Keratinocyte (primary cell): ENCODE results near the gene GTSF1L. TPM values are rescaled to one million over a fixed set of nuclear protein-coding genes. Genes with fewer than 3 reads are reported as not detected.

Source experiments
- DNase-seq: peaks from one replicate; pipeline ENCODE4 v3.0.0-alpha.2; 2011; ENCODE audit warnings: low read depth, missing footprints, low spot score
- FAIRE-seq: peaks from 2 replicates; lab custom pipeline; 2011; peaks lifted over from hg19 to GRCh38; lab: Jason Lieb, UNC
- H2AFZ ChIP-seq: 2 replicates; pipeline ENCODE4 v1.6.0; 2012; ENCODE audit warnings: low read length, control low read depth, inconsistent platforms; ENCODE audit not compliant: control insufficient read depth
- H3K27ac ChIP-seq: 2 replicates; pipeline ENCODE4 v1.5.1; 2011; ENCODE audit warnings: low read length; ENCODE audit not compliant: control insufficient read depth, insufficient read depth
- H3K27me3 ChIP-seq: 3 replicates; pipeline ENCODE4 v1.6.0; 2011; ENCODE audit warnings: low read length; ENCODE audit not compliant: control insufficient read depth, insufficient read depth; ENCODE audit errors: extremely low read depth
- H3K36me3 ChIP-seq, 2 experiments: 2 replicates in 1 of 2; 3 replicates in 1 of 2; pipeline ENCODE4 v1.5.1; 2011; ENCODE audit warnings: low read length in 2 of 2, mild to moderate bottlenecking in 1 of 2; ENCODE audit not compliant: control insufficient read depth in 2 of 2, insufficient read depth in 2 of 2; ENCODE audit errors: extremely low read depth in 1 of 2
- H3K4me1 ChIP-seq: 3 replicates; pipeline ENCODE4 v1.5.1; 2011; ENCODE audit warnings: low read length; ENCODE audit not compliant: control insufficient read depth, insufficient read depth; ENCODE audit errors: extremely low read depth
- H3K4me2 ChIP-seq: 3 replicates; pipeline ENCODE4 v1.6.0; 2011; ENCODE audit warnings: low read depth, low read length; ENCODE audit not compliant: control insufficient read depth, insufficient read depth; ENCODE audit errors: extremely low read depth
- H3K4me3 ChIP-seq, 3 experiments: fragments of 200-600 bp in 1 of 3; sonication (generic) in 1 of 3; 2 replicates in 2 of 3; 3 replicates in 1 of 3; pipeline ENCODE4 v1.5.1; 2011 to 2016; ENCODE audit warnings: low read length in 3 of 3, mild to moderate bottlenecking in 3 of 3, control low read depth in 2 of 3, inconsistent platforms in 1 of 3, low read depth in 1 of 3, mixed read lengths in 1 of 3, mixed run types in 1 of 3, moderate library complexity in 1 of 3; ENCODE audit not compliant: control insufficient read depth in 2 of 3, insufficient read depth in 2 of 3; ENCODE audit errors: extremely low read depth in 1 of 3
- H3K79me2 ChIP-seq: 2 replicates; pipeline ENCODE4 v1.6.0; 2012; ENCODE audit warnings: low read length; ENCODE audit not compliant: control insufficient read depth, insufficient read depth
- H3K9ac ChIP-seq: 3 replicates; pipeline ENCODE4 v1.6.0; 2011; ENCODE audit warnings: low read length; ENCODE audit not compliant: control insufficient read depth, insufficient read depth; ENCODE audit errors: extremely low read depth
- H3K9me1 ChIP-seq: 3 replicates; pipeline ENCODE4 v1.6.0; 2011; ENCODE audit warnings: low read length; ENCODE audit not compliant: control insufficient read depth, insufficient read depth; ENCODE audit errors: extremely low read depth
- H3K9me3 ChIP-seq: 2 replicates; pipeline ENCODE4 v1.5.1; 2012; ENCODE audit warnings: low read depth, low read length; ENCODE audit not compliant: control insufficient read depth
- H4K20me1 ChIP-seq: 3 replicates; pipeline ENCODE4 v1.6.0; 2011; ENCODE audit warnings: low read length; ENCODE audit not compliant: control insufficient read depth, insufficient read depth; ENCODE audit errors: extremely low read depth
- CTCF ChIP-seq, 3 experiments: IDR thresholded peaks in 1 of 3; conservative IDR thresholded peaks in 1 of 3; optimal IDR thresholded peaks in 1 of 3; 2 replicates in 2 of 3; 3 replicates in 1 of 3; pipeline versions ENCODE3 to v1.5.1; 2011; ENCODE audit warnings: low read length in 3 of 3, mild to moderate bottlenecking in 3 of 3, moderate library complexity in 2 of 3, control low read depth in 1 of 3, inconsistent platforms in 1 of 3; ENCODE audit not compliant: insufficient read depth in 2 of 3; ENCODE audit errors: extremely low read depth in 1 of 3
- EZH2 ChIP-seq: IDR thresholded peaks from one replicate; pipeline ENCODE4 v1.6.1; 2012; ENCODE audit warnings: inconsistent platforms, mild to moderate bottlenecking, low read length, moderate library complexity
- dilution Hi-C: fragments of 300-500 bp; cut with MboI; formaldehyde crosslinking; loops from one replicate; pipeline ENCODE4 v1.7.0; 2020; ENCODE audit warnings: low sequenced_read_pairs; ENCODE audit not compliant: extremely low pct_ligation_motif_present
- polyA plus RNA-seq, 5 experiments: library from polyadenylated mRNA; depleted of rRNA in 3 of 5; stranded (reverse) in 3 of 5; stranded (forward) in 1 of 5; unstranded in 1 of 5; fragments of >200 nt; gene quantifications; 1 replicate in 1 of 5; 2 replicates in 3 of 5; 3 replicates in 1 of 5; pipeline versions ENCODE4 v1.2.1 to v1.2.3, GENCODE V29; 2011 to 2012; ENCODE audit warnings: missing spikeins in 2 of 5, low read depth in 1 of 5, low replicate concordance in 1 of 5

GTSF1L gene
- polyA plus RNA-seq, 1 donor (not counting 4 experiments of a cell fraction or from before 2014, with no cell fraction given): not detected

GRCh38 chr20:43736588-43737158 is 9.9 kb upstream of the GTSF1L start:
- Histone ChIP-seq H3K36me3 (no peaks in the 10 kb centered on the region), H4K20me1 (no peaks in the 10 kb centered on the region), H3K79me2 (no peaks in the 10 kb centered on the region), H3K4me2 (no peak overlapping the region), H3K4me1 (no peaks in the 10 kb centered on the region), H3K27me3 (peaks cover 5% of the 10 kb centered on the region), H3K27ac (no peak overlapping the region), H3K4me3 (no peak overlapping the region), H3K9ac (no peak overlapping the region), H3K9me3 (no peaks in the 10 kb centered on the region), H3K9me1 (no peaks in the 10 kb centered on the region), H2AFZ (no peak overlapping the region)
- TF ChIP-seq CTCF (optimal IDR thresholded peaks at IDR 0.05 in 1 of 3, IDR thresholded peaks at IDR 0.05 in 1 of 3, conservative IDR thresholded peaks at IDR 0.05 in 1 of 3; ENCODE audit: extremely low read depth in 1 of 3, insufficient read depth in 2 of 3, low read length in 3 of 3) (no peak), EZH2 (no peak)
- DNase-seq (no peak), FAIRE-seq (no peak)
- dilution Hi-C loops: no loop called here

GRCh38 chr20:43731927-43732326 is 5.1 kb upstream of the GTSF1L start:
- Histone ChIP-seq H3K27me3 (peaks cover 5% of the 10 kb centered on the region), H3K36me3 (no peaks in the 10 kb centered on the region), H3K9ac (no peak overlapping the region), H3K27ac (no peak overlapping the region), H3K79me2 (no peaks in the 10 kb centered on the region), H3K4me1 (no peaks in the 10 kb centered on the region), H4K20me1 (no peaks in the 10 kb centered on the region), H3K4me3 (no peak overlapping the region), H3K4me2 (no peak overlapping the region), H2AFZ (no peak overlapping the region), H3K9me1 (no peaks in the 10 kb centered on the region), H3K9me3 (no peaks in the 10 kb centered on the region)
- dilution Hi-C loops: no loop called here
- DNase-seq (no peak), FAIRE-seq (no peak)
- TF ChIP-seq CTCF (optimal IDR thresholded peaks at IDR 0.05 in 1 of 3, IDR thresholded peaks at IDR 0.05 in 1 of 3, conservative IDR thresholded peaks at IDR 0.05 in 1 of 3; ENCODE audit: extremely low read depth in 1 of 3, insufficient read depth in 2 of 3, low read length in 3 of 3) (no peak), EZH2 (no peak)
